NAMALWA (cell line): ENCODE results near the gene PLEKHA7.

Source experiments
- DNase-seq: peaks from one replicate; pipeline ENCODE4 v3.0.0-alpha.2; 2015; ENCODE audit warnings: low spot score

Gene PLEKHA7

GRCh38 chr11:16770016-16770415 is 244.2 kb downstream of the PLEKHA7 start:
- no peak for DNase-seq

- no peak for DNase-seq
Observed at GRCh38 chr11:16769386-16769785, 244.8 kb downstream of the PLEKHA7 start.

DNA sequence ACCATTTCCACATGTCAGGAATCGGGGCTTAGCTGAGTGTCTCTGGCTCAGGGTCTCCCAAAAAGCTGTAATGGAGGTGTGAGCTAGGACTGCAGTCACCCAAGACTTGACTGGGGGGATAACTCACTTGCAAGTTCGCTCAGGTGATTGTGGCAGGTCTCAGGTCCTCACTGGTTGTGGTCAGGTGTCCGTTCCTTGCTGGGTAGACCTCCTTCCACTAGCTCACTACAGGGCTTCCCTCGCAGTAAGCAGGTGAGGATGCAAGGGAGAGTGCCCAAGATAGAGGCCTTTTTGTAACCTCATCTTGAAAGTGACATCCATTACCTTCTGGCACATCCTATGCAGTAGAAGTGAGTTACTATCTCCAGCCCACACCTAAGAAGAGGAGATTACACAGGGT is 246.3 kb downstream of the PLEKHA7 start:
- no peak for DNase-seq

DNA sequence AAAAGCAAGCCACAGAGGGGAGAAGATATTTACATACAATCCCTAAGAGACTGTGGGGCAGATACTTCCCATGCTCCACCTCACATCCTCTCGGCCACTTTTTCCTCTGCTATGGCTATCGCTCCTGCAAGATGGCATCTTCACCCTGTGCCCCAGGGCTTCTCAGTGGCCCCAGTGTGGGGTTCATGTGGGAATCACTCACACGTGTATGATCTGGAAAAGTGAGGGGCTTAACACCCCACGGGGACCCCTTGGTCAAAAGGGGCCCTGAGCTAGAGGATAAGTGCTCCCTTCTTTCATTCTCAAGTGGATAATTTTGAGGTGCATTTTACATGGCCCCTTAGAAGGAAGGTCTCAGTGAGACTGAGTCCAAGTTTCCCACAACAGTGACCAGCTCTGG is 247.1 kb downstream of the PLEKHA7 start:
- DNase-seq: no peak

GRCh38 chr11:16764888-16765287 is 249.3 kb downstream of the PLEKHA7 start:
- DNase-seq: no peak

- DNase-seq: no peak
Observed at GRCh38 chr11:16763746-16764145, 250.5 kb downstream of the PLEKHA7 start.

- no peak for DNase-seq
Observed at GRCh38 chr11:16759857-16760508, 254.2 kb downstream of the PLEKHA7 start.

- DNase-seq: no peak
Observed at GRCh38 chr11:16758382-16759024, 255.7 kb downstream of the PLEKHA7 start.

GRCh38 chr11:16750417-16750816 is 263.8 kb downstream of the PLEKHA7 start:
- DNase-seq: no peak

DNA sequence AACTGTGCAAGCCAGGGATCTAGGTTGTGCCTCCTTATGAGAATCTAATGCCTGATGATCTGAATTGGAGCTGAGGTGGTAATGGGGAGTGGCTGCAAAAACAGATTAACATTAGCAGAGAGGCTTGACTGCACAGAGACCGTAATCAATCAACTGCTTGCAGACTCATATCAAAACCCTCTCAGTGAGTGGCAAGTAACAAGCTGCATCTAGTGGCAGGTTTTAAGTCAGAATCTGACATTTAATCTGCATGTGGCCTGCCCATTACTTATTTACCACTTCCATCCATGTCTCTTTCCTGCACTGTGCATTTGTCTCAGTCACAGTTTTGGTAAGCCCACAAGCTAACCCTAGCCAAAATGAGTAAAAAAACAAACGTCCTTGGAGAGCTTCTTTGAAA is 264.5 kb downstream of the PLEKHA7 start:
- no peak for DNase-seq

- no peak for DNase-seq
Observed at GRCh38 chr11:16749092-16749491, 265.1 kb downstream of the PLEKHA7 start.

DNA sequence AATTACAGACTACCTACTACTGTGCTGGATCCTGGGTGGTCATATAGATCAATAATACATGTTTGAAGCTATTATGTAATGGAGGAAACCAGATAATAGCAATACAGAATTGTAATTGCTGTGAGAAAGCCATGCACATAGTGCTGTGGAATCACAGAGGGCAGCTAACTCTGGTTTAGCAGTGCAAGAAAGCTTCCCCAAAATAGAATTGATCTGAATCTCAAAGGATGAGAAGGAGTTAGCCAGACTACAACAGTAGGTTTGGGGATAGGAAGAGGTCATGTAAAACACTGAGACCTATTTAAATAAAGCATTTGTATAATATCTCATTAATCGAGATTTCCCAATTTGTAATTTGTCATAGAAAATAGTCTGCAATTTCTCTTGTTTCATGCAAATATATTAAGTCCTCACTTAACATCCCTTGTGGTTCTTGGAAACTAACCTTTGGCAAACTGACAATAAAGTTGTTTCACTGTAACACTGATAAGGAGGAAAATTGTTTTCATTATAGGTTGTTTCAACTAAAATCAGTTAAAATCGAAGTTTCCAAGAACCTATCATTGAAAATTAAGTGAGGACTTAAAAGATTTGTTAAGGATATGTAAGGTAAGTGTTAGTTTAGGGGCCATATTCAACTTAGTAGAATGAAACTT is 268.1 kb downstream of the PLEKHA7 start:
- no peak for DNase-seq

- no peak for DNase-seq
Observed at GRCh38 chr11:16744128-16744725, 270.0 kb downstream of the PLEKHA7 start.

GRCh38 chr11:16743478-16743877 is 270.7 kb downstream of the PLEKHA7 start:
- DNase-seq: no peak

GRCh38 chr11:16741473-16741872 is 272.7 kb downstream of the PLEKHA7 start:
- no peak for DNase-seq

GRCh38 chr11:16738947-16739815 is 275.0 kb downstream of the PLEKHA7 start:
- DNase-seq: peak; percentile 44

GRCh38 chr11:16738193-16738946 is 275.8 kb downstream of the PLEKHA7 start, which contains the start of gene C11orf58:
Gene C11orf58, plus strand, starts transcription at chr11:16738647. Its CDS starts 132 bp downstream, at chr11:16738779.
- DNase-seq: peak; percentile 98

DNA sequence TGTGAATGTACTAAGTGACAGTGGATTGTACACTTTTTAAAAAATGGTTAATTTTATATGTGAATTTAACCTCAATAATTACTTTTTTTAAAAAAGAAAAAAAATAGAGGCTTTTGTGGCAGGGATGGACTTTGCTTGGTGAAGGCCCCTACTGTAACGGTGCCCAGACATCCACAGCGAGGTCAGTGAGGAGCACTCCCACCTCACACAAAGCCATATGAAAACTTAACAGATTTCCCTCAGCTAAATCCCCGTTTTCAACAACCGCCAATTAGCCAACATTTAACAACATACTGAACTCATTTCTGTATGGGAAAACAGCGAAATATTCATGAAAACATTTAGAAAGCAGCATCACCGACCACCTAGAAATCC is 276.4 kb downstream of the PLEKHA7 start:
- no peak for DNase-seq
